Astrocyte of the spinal cord (primary cell): ENCODE results near the gene USP8.
"Not testable (repeated sequence)": the region's sequence is repeated elsewhere in the genome, so short reads cannot be mapped to it uniquely, and the experiment has no call there.

Source experiments
- DNase-seq: peaks from one replicate; pipeline ENCODE4 v3.0.0; 2011; ENCODE audit warnings: low read depth, low spot score
- H3K4me3 ChIP-seq: 2 replicates; pipeline ENCODE4 v1.5.1; 2011; ENCODE audit warnings: low read depth, mild to moderate bottlenecking, low read length, moderate library complexity
- CTCF ChIP-seq: IDR thresholded peaks from 2 replicates; pipeline ENCODE4 v1.5.1; 2012; ENCODE audit warnings: low read depth, mild to moderate bottlenecking, low read length, inconsistent platforms
- in situ Hi-C: cut with HindIII; loops from 2 replicates; pipeline ENCODE4 v1.10.0; 2017; ENCODE audit warnings: low sequenced_read_pairs

USP8 gene

GRCh38 chr15:50390554-50391264 lies 33.5 kb upstream of the USP8 start:
- in situ Hi-C loops = no loop called here
- TF ChIP-seq CTCF = no peak
- H3K4me3 ChIP-seq = no peak overlapping the region
- no peak for DNase-seq

GRCh38 chr15:50391561-50391960 lies 32.6 kb upstream of the USP8 start:
- DNase-seq, H3K4me3 ChIP-seq, in situ Hi-C loops: not testable (repeated sequence)

- in situ Hi-C loops = no loop called here
- no peak for DNase-seq
- TF ChIP-seq CTCF = no peak
- no peak overlapping the region for H3K4me3 ChIP-seq
Observed at GRCh38 chr15:50411870-50412269, 12.3 kb upstream of the USP8 start.

- in situ Hi-C loops = no loop called here
- no peak for DNase-seq
- no peak for TF ChIP-seq CTCF
- H3K4me3 ChIP-seq = no peak overlapping the region
Observed at GRCh38 chr15:50414624-50415023, 9.6 kb upstream of the USP8 start.

- no peak for TF ChIP-seq CTCF
- in situ Hi-C loops = no loop called here
- DNase-seq = no peak
- H3K4me3 ChIP-seq = no peak overlapping the region
Observed at GRCh38 chr15:50415752-50416404, 8.3 kb upstream of the USP8 start.

GRCh38 chr15:50416890-50417289 lies 7.3 kb upstream of the USP8 start:
- no peak for DNase-seq
- TF ChIP-seq CTCF = no peak
- in situ Hi-C loops = no loop called here
- no peak overlapping the region for H3K4me3 ChIP-seq

GRCh38 chr15:50418041-50418583 lies 6.1 kb upstream of the USP8 start:
- DNase-seq = no peak
- H3K4me3 ChIP-seq = no peak overlapping the region
- no peak for TF ChIP-seq CTCF
- in situ Hi-C loops = no loop called here
